GM10266 (cell line): ENCODE data around the gene POU6F2.

Experiments used
- DNase-seq: peaks from one replicate; pipeline ENCODE4 v3.0.0; 2012; ENCODE audit errors: extremely low spot score
- CTCF ChIP-seq: IDR thresholded peaks from 2 replicates; pipeline ENCODE4 v1.5.1; 2012; ENCODE audit warnings: mild to moderate bottlenecking, low read depth; ENCODE audit not compliant: control insufficient read depth, insufficient read depth; ENCODE audit errors: missing control alignments

Gene POU6F2

GRCh38 chr7:39360038-39360437 lies 382.3 kb downstream of the POU6F2 start:
- no peak for TF ChIP-seq CTCF
- DNase-seq: no peak

- TF ChIP-seq CTCF: no peak
- no peak for DNase-seq
Observed at GRCh38 chr7:39360766-39361165, 383.1 kb downstream of the POU6F2 start.

GRCh38 chr7:39365751-39366295 lies 388.1 kb downstream of the POU6F2 start:
- no peak for DNase-seq
- no peak for TF ChIP-seq CTCF

- DNase-seq: no peak
- TF ChIP-seq CTCF: no peak
Observed at GRCh38 chr7:39367451-39367850, 389.7 kb downstream of the POU6F2 start.

- no peak for DNase-seq
- no peak for TF ChIP-seq CTCF
Observed at GRCh38 chr7:39367943-39368342, 390.2 kb downstream of the POU6F2 start.

- no peak for TF ChIP-seq CTCF
- DNase-seq: no peak
Observed at GRCh38 chr7:39372383-39372782, 394.7 kb downstream of the POU6F2 start.

- DNase-seq: no peak
- no peak for TF ChIP-seq CTCF
Observed at GRCh38 chr7:39374436-39375040, 396.8 kb downstream of the POU6F2 start.
